DMS153 (cell line): Measurements from ENCODE around the gene MYPN.

ENCODE experiments used
- DNase-seq: peaks from one replicate; lab custom pipeline; 2025; lab: John Stamatoyannopoulos, UW

Gene MYPN

GRCh38 chr10:68096913-68097516, 12.3 kb upstream of the MYPN start:
- DNase-seq = no peak

- DNase-seq = no peak
Observed at GRCh38 chr10:68099736-68100135, 9.6 kb upstream of the MYPN start.

DNA sequence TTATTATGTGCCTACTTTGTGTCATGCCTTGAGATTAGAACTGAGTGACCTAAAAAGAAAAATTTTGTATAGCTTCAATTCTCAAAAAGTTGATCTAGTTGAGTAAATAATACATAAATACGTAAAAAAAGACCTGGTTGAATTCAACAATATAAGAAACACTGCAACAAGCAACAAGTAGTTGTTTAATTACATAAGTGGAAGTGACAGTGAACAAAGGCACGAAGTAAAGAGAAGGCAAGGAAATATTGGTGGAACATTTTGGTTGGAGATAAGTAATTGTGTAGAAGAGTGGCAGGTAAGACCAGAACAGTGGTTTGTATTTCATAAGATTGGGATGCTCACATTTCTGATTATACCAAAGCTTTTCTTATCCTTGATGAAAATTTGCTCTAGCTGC, 8.2 kb upstream of the MYPN start:
- no peak for DNase-seq

GRCh38 chr10:68103261-68103878, 5.9 kb upstream of the MYPN start:
- no peak for DNase-seq

- no peak for DNase-seq
Observed at GRCh38 chr10:68103901-68104300, 5.4 kb upstream of the MYPN start.

DNA sequence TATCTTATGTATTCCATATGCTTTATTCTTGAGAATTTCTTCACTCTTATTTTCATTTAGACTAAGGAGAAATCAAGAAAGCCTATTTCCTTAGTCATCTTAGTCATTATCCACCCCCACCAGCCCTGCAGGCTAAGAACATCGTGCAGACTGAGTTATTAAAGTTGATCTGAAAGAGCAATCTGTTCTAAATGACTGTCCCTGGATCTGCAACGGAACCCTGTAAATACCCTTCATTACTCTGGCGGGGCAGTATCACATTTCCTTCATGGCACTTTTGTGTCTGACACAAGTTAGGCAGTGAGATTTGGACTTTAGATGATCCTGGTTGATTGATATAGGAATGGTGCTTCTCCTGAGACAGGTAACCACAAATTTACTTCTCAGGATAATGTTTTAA, 3.5 kb upstream of the MYPN start:
- no peak for DNase-seq

DNA sequence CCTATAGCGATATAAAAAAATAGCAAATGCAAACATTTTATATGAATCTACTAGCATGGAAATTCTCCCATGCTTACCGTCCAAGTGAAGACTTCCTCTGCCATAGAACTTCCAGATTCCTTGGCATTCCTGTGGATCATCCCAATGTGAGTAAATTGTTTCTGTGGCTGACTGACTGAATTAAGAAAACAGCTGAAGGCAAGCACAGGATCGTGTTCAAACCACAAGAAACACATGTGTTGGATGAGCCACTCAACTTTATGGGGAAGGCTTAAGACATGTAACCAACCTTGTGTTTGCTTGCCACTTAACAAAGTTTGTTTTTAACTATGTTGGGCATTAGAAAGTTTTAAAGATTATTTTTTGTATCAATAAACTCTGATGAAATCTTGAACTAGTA, 2.6 kb upstream of the MYPN start:
- DNase-seq = no peak

DNA sequence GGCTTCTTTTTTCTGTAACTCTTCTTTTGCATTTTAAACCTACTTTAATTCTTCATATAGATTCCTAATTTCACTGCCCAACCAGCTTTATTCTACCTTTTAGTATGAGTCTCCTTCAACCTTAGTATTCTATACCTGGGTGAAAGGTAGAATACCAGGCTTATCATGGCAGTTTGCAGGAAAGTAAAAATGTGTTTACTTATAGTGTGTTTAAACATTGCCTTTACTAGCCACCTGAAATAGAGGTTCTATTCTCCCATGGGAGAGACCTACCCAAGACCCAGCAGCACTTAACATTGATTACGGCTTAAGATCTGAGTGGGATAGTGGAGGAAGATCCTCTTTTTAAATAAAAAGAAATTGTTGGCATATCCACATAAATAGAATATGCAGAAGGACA, 1.6 kb upstream of the MYPN start:
- no peak for DNase-seq

- no peak for DNase-seq
Observed at GRCh38 chr10:68108051-68108450, 1.2 kb upstream of the MYPN start.

DNA sequence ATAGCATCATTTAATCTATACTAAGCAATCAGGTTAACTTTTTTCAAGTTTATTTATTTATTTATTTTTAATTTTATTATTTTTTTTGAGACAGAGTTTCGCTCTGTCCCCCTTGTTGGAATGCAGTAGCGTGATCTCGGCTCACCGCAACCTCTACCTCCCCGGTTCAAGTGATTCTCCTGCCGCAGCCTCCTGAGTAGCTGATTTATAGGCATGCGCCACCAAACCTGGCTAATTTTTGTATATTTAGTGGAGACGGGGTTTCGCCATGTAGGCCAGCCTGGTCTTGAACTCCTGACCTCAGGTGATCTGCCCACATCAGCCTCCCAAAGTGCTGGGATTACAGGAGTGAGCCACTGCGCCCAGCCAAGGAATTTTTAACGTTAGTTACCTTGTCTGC, 635 bp upstream of the MYPN start:
- DNase-seq = no peak

DNA sequence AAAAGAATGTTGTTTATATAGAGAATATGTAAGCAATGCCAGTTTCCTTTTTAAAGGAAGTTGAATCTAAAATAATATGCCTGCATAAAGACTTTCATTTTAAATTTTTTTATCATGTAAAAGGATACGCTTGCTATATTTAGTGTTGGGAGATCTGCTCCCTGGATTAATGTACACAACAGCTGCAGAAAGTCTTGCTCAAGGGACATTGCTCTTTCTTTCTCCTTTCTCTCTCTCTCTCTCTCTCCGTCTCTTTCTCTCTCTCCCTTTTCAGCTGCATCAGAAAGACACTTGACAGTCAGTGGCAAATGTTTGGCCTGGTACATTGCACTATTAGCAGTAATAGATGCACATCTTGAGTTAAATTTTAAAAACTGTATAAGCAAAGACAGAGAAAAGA, 739 bp downstream of the MYPN start:
- no peak for DNase-seq

GRCh38 chr10:68111584-68111983, 2.3 kb downstream of the MYPN start:
- no peak for DNase-seq

GRCh38 chr10:68112837-68113236, 3.5 kb downstream of the MYPN start:
- no peak for DNase-seq

GRCh38 chr10:68118657-68119056, 9.4 kb downstream of the MYPN start:
- DNase-seq = no peak

GRCh38 chr10:68121020-68121743, 11.9 kb downstream of the MYPN start:
- no peak for DNase-seq

DNA sequence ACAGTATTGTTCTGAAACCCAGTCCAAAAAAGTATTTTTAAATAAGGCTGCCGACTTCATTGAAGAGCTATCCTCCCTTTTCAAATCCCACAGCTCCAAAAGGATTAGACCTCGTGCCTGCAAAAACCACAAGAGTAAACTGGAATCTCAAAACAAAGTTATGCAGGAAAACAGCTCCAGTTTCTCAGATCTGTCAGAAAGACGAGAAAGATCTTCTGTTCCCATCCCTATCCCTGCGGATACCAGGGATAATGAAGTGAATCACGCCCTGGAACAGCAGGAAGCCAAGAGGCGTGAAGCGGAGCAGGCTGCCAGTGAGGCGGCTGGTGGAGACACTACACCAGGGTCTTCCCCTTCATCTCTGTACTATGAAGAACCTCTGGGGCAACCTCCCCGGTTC, 12.6 kb downstream of the MYPN start:
- DNase-seq = no peak

DNA sequence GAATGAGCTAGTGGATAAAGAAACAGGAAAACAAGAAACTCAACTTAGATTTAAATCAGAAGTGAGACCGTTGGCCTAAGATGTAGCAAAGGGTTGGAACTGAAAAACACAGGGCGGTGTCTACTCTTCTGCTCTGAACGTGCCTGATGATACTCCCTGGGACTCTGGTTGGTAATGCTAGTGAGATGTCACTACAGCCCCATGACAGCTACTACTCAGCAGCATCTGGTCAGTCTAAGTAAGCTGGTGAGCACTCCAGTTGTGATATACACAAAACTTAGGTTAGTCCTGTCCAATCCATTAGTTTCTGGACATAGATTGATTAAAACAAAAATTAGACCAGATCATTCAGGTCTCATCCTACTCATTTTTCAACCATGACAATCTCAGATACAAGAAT, 15.4 kb downstream of the MYPN start:
- no peak for DNase-seq

DNA sequence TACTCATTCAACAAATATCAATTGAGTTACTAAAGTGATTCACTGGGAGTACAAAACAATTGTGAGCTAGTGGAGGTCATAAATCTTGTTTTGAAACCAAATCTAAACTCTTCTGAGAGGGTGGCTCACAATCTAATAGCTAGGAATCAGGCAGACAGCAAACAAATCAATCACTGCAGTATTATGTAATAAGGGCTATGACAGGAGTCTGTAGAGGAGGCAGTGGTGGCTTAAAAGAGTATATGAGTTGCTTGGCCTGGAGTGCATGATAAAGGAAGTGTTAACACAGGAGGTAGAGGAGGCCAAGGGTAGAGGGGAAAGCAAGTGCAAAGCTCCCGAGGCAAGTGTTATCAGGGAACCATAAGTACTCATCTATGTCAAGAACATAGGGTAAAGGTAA, 16.5 kb downstream of the MYPN start:
- no peak for DNase-seq

- no peak for DNase-seq
Observed at GRCh38 chr10:68128015-68128414, 18.7 kb downstream of the MYPN start.

DNA sequence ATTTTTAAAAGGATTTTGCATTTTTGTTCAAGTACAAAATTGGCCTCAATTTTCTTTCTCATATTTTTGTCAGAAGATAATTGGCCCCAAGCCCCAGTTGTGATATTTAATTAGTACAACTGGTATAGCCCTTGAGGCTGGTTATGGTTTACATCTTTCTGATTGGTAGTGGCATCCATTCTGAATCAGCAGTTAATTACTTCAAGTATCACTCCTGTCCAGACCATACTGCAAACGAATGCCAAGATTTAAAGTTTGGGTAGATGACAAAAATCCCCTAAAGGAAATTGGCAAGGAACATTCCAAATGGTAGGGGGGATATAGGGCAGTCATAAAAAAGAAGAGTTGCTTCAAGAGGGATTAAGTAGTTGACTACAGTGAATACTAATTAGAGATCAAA, 23.1 kb downstream of the MYPN start:
- DNase-seq = no peak

- DNase-seq = no peak
Observed at GRCh38 chr10:68133523-68133922, 24.2 kb downstream of the MYPN start.

- DNase-seq = no peak
Observed at GRCh38 chr10:68135362-68135761, 26.1 kb downstream of the MYPN start.

GRCh38 chr10:68135922-68136792, 26.9 kb downstream of the MYPN start:
- no peak for DNase-seq
